Measurements from ENCODE around the gene MSL3B.

Gene MSL3B

DNA sequence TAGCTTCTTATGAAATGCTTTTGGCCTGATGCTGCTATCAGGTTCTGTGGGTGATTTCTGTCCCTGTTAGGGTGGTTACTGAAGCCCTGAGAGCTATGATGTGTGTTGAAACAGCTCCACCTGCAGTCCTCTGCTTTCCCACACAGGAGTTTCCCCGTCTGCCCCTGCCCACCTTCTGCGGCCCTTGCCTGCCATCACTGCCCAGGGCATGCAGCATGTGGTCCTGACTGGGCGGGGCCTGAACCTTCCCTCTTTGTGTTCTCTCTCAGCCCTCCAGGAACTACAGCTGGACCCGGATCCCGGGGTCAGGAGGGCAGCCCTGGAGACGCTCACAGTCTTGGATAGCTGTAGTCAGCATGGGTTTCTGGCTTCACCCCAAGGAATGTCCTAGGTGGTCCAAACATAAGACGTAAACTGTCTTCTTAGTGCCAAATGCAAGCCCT is 35.3 kb downstream of the MSL3B start:
- TF ChIP-seq, protein P1, sequence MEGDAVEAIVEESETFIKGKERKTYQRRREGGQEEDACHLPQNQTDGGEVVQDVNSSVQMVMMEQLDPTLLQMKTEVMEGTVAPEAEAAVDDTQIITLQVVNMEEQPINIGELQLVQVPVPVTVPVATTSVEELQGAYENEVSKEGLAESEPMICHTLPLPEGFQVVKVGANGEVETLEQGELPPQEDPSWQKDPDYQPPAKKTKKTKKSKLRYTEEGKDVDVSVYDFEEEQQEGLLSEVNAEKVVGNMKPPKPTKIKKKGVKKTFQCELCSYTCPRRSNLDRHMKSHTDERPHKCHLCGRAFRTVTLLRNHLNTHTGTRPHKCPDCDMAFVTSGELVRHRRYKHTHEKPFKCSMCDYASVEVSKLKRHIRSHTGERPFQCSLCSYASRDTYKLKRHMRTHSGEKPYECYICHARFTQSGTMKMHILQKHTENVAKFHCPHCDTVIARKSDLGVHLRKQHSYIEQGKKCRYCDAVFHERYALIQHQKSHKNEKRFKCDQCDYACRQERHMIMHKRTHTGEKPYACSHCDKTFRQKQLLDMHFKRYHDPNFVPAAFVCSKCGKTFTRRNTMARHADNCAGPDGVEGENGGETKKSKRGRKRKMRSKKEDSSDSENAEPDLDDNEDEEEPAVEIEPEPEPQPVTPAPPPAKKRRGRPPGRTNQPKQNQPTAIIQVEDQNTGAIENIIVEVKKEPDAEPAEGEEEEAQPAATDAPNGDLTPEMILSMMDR (IDR thresholded peaks at IDR 0.05; ENCODE audit: extremely low read depth, missing control alignments), result no peak
- DNase-seq (ENCODE audit: low spot score), result peak; percentile 34

DNA sequence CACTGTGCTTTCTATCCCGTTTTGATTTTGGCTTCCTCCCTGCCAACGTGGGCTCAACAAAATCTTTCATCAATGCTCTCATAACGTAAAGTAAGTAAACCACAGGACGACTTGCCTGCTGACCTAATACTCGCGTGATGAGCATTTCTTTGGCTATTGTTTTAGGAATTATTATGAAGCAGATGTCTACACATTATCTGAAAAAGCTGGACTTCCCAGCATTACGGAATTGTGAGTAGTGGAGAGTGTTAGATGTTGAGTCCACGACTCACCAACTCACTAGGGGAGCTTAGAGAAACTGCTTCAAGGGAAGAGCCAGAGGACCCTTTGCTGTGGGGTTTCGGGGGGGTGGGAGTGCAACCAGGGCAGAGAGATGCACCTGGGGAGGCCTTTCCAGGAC is 35.8 kb downstream of the MSL3B start:
- DNase-seq (ENCODE audit: low spot score), result no peak
- TF ChIP-seq, protein P1 (IDR thresholded peaks at IDR 0.05; ENCODE audit: extremely low read depth, missing control alignments), result no peak

DNA sequence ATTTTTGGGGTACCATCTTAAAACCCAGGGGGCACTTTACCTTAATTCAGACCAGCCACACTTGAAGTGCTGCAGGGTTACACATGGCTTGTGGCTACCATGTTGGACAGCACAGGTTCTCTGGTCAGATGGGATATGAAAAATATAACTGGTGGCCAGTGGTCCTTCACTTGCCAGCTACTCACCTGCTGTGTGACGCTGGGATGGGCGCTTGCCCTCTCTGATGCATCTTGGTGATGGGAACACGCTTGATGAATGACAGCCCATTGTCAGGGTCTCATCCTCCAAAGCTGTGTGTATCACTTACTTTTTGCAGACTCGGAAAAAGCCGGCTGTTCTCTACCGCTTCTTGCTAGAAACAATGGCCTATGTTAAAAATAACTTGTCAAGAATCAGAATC is 36.3 kb downstream of the MSL3B start:
- DNase-seq (ENCODE audit: low spot score), result no peak
- TF ChIP-seq, protein P1 (IDR thresholded peaks at IDR 0.05; ENCODE audit: extremely low read depth, missing control alignments), result no peak

DNA sequence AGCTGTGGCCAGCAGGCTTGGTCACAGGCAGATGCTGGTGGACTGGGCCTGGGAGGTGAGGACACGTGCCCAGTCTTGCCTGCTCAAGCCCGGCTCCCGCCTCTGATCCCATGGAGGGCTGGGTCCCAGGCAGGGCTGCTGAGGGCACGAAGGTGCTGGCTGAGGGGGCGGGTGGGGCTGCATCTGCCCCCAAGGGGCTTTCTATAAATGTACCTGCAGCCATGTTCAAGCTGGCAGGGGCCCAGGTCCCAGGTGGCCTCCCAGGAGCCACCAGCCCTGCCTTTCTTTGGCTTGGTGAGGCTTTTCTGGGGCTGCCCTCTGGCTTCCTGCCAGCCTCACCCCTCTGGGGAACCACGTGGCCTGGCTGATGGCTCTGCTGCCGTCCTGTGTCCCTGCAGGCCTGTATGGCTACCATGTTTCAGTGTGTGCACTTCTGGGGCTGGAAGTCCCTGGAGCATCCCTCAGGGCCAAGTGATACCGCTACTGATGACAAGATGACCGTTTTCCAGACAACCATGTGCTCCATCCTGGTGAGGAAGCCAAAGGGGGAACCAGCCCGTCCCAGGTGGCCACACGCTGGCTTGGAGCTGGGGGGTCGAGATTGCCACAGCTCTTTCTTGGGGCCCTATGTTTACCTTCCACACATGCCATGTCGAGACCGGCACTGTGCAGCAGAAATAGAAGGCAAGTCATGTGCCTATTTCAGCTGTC is 37.0 kb downstream of the MSL3B start:
- TF ChIP-seq, protein P1 (IDR thresholded peaks at IDR 0.05; ENCODE audit: extremely low read depth, missing control alignments), result no peak
- DNase-seq (ENCODE audit: low spot score), result no peak

DNA sequence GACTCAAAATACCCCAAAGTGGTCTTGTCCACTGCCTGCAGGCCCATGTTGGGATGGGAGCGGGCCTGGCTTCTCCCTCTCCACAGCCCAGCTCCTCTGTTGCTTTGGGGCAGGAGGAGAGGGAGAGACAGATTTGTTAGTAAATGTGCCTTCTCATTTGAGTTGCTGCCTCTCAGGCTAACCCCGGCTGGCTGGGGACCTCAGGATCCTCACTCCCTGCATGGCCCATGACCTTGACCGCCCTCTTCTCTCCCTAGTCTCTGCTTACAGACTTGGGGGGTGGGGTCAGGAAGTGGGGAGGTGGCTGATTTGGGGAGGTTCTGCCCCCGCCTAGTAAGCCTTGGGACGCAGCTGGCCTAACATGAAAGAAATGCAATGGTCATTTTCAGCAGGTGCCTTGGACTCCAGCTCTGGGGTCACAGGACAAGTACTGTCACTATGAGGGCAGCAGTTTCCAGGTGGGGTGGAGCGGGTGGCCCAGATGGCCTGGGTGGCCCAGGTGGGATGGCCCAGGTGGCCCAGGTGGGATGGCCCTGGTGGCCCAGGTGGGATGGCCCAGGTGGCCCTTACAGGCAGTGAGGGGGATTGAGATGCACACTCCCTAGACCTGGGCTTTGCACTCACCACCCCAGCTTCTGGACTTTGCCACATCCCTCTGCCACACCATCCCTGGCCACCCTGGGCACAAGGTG is 37.9 kb downstream of the MSL3B start:
- no peak for DNase-seq (ENCODE audit: low spot score)
- TF ChIP-seq, protein P1 (IDR thresholded peaks at IDR 0.05; ENCODE audit: extremely low read depth, missing control alignments), result no peak

DNA sequence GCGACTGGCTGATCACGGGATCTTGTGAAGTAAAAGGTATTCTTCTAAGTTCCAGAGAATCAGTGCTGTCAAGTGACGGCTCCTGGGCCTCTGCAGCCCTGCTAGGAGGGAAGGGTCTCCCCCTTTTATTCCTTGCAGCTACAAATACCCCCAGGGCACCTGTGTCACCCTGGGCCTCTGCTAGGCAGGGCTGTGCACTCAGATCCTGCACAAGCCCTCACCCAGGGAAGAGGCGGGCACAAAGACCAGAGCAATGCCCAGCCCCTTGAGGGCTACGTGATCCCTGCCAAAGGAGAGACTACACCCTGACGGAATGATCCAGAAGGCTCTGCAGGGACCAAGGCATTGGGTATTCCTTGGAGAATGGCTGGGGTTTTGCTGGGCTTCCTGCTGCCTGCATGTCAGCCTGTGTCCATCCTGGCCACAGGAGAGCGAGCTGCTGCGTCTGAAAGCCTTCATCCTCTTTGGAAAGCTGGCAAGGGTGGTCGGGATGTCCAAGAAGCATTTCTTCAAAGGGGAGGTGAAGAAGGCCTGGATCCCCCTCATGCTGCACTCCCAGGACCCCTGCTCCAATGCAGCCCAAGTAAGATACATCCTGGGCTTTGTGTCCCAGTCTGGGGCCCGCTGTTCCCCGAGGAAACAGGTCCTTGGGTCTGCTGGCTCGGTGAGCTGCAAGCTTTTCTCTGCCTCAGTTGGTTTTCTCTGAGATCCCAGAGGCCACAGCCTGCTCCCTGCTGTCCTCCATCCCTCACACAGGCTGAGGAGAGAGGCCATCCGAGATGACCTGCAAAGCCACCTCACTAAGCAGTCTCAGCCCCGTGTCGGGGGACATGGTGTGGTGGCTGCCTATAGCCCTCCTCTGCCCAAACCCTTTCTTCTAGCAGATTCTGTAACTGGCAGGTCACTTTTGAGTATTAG is 38.7 kb downstream of the MSL3B start:
- TF ChIP-seq, protein P1 (IDR thresholded peaks at IDR 0.05; ENCODE audit: extremely low read depth, missing control alignments), result no peak
- no peak for DNase-seq (ENCODE audit: low spot score)
